HG03565 (cell line): Measurements from ENCODE around the gene PRR5L.

Experiments
- ATAC-seq: cut with Tn5 transposase; IDR thresholded peaks from one replicate; pipeline ENCODE4 v1.9.1; 2021; ENCODE audit warnings: mild to moderate bottlenecking, moderate library complexity; ENCODE audit not compliant: unreplicated experiment

PRR5L gene

DNA sequence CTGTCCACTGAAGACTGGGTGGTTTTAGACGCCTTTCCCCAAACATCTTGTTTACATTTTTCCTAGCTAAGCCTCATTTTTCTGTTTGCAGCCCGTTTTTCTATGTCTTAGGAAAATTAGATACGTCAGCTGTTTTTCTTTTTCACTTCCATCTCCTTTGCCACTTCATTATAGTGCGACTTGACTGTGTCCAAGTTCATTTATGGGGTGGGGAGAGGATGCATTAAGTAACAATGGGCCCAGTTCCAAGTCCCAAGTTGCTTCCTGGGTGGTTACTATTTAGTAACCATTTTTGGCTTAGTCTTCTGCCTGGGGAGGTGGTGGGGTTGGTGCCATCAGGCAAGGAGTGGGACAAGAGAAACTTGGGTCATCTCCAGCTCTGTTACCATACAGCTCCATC, 131.0 kb downstream of the PRR5L start:
- ATAC-seq: no peak

DNA sequence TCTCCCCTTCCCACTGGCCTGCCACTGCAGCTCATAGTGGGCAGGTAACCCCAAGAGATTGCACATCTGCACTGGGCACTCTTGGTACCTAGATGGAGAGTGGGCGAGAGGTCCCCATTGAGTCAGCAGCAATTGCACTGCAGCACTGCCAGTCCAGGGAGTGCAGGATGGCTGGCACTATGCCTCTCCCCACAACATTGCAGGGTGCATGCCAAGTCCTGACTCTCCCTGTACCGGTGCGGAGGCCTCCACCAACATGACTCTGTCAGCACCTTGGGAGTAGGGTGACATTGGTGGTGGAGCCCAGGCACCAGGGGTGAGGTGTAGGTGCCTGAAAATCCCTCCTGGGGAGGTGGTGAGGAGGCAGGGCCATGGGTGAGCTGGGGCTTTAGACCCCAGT, 131.8 kb downstream of the PRR5L start:
- ATAC-seq: no peak

DNA sequence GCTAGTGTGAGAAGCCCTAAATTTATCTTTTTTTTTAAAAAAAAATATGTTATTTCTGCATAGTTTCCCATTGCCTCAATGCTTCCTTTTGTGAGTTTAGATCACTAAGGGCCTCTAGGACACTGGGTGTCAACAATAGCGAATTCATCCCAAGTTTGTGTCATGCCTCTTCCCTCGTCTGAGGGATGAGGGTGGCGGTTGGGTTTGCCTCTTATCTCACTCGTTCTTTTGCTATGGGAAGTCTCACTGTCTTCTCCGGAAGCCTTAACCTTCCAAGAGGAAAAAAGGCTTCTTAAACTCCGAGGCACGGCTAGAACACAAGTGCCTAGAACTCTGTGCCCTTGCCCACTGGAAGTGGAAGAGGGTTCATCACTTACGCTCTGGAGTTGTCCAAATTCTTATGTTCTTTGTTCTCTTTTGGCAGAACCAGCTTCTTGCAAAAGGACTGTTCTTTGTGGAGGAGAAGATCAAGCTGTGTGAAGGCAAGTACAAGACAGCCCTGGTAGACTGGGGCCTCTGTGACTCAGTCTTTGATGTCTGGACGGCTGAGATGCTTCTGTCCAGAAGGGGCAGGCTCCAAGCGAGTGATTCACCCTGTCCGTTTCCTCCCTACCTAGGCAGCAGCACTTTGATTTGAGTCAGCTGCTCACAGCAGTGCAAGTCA, 135.5 kb downstream of the PRR5L start:
- no peak for ATAC-seq

DNA sequence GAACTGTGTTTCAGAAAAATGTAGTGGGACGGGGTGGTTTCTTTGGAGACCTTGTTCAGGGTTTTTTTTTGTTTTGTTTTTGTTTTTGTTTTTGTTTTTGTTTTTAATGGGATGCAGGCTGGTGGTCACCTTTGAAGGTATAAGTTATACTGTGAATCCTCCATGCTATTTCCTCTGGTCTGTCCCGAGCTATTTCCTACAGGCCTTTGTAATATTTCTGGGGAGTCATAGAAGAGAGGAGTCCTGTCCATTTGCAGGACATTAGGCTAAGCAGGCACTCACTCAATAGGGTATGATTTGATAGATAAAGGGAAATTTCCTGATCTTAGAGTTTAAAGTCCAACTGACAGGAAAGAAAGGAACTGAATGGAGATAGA, 136.0 kb downstream of the PRR5L start:
- no peak for ATAC-seq

DNA sequence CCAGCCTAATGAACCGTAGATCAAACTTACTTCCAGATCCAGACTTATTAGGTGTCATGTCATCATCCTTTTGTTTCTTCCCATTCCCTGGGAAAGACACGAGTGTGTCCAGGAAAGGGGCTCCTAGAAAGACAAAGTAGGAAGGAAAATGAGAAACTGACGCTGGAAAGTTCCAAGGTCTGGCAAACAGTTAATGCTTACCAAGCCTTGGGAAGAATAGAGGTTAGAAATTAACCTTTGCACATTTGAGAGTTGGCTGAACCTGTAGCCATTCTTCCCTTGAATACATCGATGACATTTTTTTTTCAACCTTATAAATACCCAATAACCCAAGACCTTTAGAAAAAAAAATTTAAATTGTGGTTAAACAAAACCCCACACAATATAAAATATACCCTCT, 136.7 kb downstream of the PRR5L start:
- ATAC-seq: no peak

DNA sequence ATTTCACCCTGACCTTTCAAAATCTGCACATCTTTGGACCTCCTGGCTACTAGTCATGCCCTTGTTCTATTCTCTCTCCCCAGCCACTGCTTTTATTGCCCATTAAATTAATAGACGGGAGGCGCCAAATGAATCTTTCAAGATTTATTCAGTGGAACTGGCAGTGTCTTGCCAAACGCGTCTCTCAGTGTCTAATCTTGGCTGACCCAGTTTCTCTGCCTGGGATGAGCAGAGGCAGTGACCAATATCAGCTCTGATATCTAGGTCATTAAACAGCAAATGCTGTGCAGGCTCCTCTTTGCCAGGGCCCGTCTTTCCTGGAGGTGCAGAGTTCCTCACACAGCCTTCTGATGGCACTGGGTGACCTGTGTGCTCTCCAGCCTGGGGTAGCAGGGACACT, 140.0 kb downstream of the PRR5L start:
- ATAC-seq: no peak

DNA sequence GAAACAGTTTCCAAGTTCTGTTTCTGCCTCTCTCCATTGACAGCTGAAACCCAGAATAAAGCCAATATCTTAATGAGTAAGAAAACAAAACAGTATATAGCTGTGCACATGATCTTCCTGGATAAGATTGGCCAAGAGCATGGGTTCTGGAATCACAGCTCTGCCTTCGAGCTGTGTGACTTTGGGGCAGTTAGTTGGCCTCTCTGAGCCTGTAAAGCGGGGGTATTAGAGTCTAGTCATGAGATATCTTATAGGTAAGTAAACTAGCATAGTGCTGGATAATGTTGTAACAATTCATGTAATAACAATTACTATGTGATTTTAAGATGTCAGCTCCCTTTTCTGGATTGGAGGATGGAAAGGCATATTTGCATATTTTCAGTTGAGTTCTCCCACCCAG, 140.5 kb downstream of the PRR5L start:
- no peak for ATAC-seq

DNA sequence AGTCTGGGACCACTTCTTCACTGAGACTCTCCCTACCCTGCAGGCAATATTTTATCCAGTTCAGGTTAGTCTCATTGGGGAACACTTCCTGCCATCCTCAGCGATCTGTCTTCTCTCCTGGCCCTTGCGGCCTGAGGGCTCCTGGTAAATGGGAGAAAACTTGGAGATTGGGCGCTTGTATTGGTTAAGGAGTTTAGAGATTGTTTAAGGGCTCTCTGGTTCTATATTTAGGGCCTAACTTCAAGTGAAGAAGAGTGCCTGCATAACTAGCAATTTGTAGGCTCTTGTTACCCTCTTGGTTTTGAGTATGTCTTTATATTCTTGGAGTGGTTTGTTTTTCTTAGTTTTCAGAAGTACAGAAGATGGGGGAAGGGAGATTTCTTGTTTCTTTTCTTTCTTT, 141.3 kb downstream of the PRR5L start:
- no peak for ATAC-seq

DNA sequence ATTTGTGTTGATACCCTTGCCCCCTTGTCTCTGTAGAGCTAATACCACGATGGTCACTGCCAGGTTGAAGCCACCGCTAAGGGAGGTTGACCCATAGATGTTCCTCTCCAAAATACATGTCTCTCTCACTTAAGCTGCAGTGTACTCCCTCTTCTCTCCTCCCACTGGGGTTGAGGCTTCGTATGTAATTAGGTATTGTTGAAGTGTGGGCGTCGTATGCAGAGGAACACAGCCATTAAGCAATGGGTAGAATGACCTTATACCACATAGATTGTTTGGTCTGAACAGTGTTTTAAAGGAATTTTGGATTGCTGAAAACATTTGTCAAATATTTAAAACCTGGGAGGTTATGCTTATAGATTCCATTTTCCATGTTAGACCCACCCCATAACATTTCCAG, 142.0 kb downstream of the PRR5L start:
- no peak for ATAC-seq

DNA sequence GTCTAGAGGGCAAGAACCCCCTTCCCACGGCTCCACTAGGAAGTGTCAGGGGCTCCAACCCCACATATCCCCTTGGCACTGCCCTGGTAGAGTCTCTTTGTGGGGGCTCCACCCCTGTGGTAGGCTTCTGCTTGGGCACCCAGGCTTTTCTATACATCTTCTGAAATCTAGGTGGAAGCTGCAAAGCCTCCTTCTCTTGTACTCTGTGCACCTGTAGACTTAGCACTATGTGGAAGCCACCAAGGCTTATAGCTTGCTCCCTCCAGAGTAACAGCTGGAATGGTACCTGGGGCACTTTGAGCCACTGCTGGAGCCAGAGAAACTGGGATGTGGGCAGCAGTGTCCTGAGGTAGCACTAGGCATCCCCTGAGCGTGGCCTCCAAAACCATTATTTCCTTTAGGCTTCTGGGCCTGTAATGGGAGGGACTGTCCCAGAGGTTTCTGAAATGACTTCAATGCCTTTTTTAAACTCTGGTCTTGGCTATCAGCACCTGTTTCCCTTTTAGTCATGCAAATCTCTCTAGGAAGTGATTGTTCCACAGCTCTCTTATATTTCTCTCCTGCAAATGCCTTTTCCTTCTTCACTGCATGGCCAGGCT, 145.6 kb downstream of the PRR5L start:
- ATAC-seq: peak; percentile 96

DNA sequence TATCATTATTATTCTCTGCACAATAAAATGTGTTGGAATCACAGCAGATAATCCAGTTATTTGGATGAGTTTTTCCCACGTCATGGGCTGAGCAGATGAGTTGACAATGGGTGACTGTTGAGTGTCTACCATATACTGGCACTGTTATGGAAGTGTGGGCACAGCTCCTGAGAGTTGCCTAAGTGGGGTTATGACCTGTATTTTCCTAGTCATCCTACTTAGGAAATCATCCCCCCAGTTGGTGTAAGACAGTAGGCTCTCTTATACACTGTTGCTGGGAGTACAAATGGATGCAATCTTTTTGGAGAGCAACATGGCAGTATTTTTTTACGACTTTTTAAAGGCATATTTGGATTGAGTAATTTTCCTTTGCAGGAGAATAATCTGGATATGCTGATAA, 147.6 kb downstream of the PRR5L start:
- no peak for ATAC-seq

DNA sequence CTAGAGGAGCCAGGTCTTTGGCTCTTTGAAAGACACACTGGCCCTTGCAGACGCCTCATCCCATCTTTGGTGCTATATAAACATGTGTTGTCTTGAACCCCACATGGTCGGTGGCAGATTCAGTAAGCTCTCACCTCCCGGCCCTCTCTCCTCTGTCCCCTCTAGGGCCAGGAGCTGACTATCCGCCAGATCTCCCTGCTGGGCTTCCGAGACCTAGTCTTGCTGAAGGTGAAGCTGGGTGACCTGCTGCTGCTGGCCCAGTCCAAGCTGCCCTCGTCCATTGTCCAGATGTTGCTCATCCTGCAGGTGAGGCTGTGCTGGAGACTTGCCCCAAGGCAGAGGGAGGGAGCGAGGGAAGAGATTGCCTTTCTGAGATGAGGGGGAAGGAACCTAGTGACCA, 150.0 kb downstream of the PRR5L start:
- no peak for ATAC-seq

DNA sequence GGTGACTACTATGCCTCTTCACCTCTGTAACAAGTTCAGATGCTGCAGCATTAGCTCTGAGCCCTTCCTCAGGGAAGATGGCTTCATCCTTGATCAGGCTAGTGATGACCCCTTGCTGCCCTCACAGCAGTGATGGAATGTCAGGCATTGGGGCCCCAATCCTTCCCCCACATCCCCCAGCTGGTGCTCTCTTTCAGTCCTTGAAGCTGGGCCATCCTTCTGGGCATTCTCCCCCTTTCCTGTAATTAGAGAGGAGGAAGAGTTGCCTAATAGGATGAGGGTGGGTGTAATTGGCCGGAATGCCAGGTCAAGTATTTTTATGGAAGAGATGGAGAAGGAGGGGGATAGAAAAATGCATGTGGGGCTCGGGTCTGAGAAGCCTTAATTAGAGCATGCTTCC, 151.4 kb downstream of the PRR5L start:
- ATAC-seq: no peak

DNA sequence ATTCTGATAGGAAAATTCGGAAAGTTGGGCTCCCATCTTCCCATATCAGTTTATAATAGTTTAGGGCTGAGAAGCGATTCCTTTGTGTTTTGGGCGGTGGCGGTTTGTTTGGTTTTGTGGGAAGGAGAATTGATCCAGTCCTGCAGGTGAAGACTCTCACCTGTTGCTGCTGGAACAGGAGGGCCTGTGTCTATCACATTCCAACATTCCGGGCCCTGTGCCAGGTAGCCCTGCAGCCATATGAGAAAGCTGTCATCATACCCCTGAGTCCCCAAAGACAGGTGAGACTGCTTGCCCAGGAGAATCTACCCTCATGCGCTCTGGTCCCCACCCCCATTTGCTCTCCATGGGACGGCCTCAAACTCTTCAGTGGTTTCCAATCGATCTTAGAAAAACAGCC, 151.9 kb downstream of the PRR5L start:
- ATAC-seq: no peak

DNA sequence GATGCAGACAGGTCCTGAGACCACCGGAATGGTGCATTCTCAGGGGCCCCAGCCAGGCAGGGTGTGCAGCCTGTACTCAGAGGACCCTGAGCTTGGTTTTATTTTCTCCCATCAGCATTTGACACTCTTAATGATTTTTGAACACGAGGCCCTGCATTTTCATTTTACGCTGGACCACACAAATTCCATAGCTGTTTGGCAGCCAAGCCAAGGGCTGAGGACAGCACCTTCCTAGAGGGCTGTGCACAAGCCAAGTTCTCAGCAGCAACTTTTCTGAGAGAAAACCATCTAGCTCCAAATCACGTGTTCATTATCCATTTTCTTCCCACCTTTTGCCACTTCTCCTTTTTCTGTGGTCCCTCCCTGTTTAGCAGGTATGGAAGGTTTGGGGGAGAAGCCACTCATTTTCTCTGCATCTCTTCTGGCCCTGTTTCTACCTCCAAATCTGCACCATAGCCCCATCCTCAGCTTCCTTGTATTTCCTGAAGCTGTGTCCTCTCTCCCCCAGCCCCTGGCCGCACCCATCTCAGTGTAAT, 153.5 kb downstream of the PRR5L start:
- ATAC-seq: no peak

DNA sequence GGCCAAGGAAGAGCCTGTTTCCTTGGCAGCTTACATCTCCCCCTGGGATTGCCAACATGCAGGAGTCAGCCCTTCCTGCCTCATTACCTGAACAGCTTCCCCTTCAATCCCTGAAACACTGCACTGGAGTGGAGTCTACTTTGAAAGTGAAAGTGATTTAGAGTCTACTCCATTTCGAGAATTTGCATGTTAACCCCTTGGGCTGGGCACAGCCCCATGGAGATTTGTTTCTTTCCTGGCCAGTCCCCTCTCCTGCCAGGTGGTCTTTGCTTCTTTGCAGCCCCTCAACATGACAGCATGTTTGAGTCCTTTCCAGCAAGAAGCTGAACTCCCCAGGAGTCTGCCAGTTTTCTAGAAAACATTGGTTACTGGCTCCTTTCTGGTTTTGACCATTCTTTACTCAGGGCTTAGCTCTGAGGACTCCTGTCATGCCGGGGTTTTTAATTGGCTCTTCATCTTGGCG, 154.1 kb downstream of the PRR5L start:
- ATAC-seq: peak; percentile 80

DNA sequence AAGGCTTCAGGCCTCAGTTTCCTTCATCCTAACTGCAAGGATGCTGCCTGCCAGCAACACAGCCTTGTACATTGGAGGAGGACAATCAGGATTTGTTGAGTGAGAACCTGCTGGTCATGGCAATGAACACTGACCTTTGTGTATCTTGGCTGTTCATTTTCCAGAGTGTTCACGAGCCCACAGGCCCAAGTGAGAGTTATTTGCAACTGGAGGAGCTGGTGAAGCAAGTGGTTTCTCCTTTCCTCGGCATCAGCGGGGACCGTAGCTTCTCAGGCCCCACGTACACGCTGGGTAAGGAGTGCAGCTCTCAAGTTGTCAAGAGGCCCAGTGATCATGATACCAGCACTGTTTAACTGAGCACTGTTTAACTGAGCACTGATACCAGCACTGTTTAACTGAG, 155.0 kb downstream of the PRR5L start:
- ATAC-seq: no peak

DNA sequence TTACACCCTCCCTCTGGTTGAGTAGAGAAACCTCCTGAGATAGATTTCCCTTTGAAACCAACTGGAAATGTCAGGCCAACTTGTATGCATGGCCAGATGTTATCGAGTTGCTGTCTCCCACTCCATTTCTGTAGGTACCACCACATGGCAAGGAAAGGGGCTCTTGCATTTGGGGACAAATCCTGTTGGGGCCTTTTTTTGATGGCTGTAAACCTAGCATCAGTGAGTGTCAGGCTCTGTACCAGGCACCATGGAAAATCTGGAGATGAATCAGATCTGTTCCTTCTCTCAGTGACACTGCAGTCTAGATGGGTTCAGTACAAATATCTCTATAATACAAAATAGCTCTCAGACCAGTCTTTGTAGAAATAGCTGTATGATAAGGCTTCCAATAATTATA, 155.6 kb downstream of the PRR5L start:
- no peak for ATAC-seq

DNA sequence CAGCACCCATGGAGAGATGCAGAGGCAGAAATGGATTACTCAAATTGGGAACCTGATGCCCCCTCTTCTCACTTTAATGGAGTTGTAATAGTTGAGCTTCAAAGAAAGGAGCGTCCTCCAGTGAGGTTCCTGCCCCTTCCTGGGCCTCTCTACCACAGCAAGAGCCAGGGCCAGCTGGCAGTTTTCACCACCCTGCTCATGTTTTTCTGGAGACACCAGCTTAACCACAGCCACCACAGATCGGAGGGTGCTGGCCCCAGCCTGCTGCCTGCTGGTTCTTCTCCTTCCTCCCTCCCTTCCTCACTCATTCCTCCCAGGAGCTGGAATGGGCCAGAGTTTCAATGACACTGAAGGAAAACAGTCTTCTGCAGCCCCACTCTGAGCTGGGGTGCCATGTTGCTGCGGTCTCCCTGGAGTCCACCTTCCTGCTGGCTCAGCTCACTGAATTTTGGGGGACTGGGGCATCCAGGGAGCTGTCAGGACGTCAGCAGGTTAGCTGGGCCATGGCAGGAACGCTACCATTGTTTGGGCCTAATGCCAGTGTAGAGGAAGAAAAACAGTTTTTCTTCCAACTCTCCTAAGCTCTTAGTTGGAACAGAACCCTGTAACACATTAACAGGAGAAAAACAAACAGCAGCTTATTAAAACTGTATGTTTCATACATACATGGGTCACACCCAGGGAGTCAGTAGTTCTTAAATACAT, 156.3 kb downstream of the PRR5L start:
- ATAC-seq: no peak

DNA sequence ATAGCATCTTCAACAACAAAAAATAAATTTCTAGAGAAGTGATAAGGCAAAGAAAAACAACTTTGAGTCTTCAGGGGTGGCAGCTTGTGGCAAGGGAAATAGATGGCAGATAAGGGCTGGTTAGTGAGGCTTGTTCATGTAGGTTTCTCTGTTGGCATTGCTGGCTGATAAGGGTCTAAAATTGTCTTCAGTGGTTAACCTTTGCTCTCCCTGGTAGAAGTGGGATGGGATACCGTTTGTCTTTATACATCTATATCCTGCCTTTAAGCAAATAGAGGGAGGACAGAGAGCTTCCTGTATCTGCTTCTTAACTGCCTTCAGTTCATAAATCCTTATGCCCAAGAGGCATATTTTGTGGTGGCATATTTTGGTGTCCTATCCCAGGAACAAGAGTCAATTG, 156.9 kb downstream of the PRR5L start:
- no peak for ATAC-seq

DNA sequence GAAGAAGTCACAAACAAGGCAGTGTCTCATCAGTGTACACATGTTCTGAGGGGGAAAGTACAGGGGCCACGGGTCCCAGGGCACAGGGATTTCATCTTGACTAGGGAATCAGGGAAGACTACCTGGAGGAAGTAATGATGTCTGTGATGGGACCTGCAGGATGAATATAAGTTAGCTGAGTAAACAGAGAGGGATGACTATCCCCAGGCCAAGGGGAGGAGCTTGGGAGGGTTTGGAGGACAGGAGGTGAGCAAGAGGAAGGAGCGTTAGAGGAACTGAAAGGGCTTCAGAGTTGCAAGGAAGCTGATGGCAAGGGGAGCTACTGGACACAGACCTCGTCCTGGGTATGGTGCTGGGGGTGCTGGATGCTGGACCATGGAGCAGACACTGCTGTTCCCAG, 157.6 kb downstream of the PRR5L start:
- no peak for ATAC-seq

DNA sequence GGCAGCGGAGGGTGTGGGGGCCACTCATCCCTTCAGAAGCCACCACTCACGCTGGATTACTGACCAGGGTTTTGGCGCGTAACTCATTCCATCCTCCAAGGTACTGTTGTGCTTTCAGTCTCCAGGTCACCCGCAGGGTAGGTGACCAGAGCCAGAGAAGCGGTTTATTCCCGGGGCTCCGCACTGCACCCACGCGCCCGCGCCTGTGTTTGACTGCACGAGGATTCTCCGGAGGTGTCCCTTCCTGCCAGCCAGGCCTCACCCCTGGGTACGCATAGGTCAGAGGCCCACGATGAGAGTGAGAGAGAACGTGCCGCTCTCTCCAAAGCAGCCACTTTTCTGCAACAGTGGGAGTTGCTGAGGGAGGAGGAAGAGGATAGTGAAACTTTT, 158.5 kb downstream of the PRR5L start:
- no peak for ATAC-seq
